ENCODE measurements around the gene SALL4. TPM values are rescaled to one million over a fixed set of nuclear protein-coding genes. Genes with fewer than 3 reads are reported as not detected.
"Not testable (repeated sequence)": the region's sequence is repeated elsewhere in the genome, so short reads cannot be mapped to it uniquely, and the experiment has no call there.

Gene SALL4
- total and polyA plus RNA-seq, 2 experiments from 2014 or later = 13.6 to 49.5 TPM

GRCh38 chr20:51767867-51768758, 34.2 kb downstream of the SALL4 start, which contains the start of gene ATP9A:
Gene ATP9A (minus strand): TSS chr20:51768390. CDS start chr20:51768369, 21 bp downstream.
- Histone ChIP-seq H3K9me3 (ENCODE audit: low read depth) (no peaks in the 10 kb centered on the region), H3K4me1 (ENCODE audit: low read depth) (no peaks in the 10 kb centered on the region), H3K36me3 (no peaks in the 10 kb centered on the region), H3K4me3 (peak within 1 kb of the TSS; percentile 99), H3K27ac (no peak within 1 kb of the TSS), H3K27me3 (no peaks in the 10 kb centered on the region)
- peak; percentile 43 to 67 for DNase-seq (ENCODE audit: low read depth in 1 of 2, low spot score in 1 of 2)
- TF ChIP-seq, protein P1, sequence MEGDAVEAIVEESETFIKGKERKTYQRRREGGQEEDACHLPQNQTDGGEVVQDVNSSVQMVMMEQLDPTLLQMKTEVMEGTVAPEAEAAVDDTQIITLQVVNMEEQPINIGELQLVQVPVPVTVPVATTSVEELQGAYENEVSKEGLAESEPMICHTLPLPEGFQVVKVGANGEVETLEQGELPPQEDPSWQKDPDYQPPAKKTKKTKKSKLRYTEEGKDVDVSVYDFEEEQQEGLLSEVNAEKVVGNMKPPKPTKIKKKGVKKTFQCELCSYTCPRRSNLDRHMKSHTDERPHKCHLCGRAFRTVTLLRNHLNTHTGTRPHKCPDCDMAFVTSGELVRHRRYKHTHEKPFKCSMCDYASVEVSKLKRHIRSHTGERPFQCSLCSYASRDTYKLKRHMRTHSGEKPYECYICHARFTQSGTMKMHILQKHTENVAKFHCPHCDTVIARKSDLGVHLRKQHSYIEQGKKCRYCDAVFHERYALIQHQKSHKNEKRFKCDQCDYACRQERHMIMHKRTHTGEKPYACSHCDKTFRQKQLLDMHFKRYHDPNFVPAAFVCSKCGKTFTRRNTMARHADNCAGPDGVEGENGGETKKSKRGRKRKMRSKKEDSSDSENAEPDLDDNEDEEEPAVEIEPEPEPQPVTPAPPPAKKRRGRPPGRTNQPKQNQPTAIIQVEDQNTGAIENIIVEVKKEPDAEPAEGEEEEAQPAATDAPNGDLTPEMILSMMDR (IDR thresholded peaks at IDR 0.05; ENCODE audit: low read depth, low read length) = no peak

DNA sequence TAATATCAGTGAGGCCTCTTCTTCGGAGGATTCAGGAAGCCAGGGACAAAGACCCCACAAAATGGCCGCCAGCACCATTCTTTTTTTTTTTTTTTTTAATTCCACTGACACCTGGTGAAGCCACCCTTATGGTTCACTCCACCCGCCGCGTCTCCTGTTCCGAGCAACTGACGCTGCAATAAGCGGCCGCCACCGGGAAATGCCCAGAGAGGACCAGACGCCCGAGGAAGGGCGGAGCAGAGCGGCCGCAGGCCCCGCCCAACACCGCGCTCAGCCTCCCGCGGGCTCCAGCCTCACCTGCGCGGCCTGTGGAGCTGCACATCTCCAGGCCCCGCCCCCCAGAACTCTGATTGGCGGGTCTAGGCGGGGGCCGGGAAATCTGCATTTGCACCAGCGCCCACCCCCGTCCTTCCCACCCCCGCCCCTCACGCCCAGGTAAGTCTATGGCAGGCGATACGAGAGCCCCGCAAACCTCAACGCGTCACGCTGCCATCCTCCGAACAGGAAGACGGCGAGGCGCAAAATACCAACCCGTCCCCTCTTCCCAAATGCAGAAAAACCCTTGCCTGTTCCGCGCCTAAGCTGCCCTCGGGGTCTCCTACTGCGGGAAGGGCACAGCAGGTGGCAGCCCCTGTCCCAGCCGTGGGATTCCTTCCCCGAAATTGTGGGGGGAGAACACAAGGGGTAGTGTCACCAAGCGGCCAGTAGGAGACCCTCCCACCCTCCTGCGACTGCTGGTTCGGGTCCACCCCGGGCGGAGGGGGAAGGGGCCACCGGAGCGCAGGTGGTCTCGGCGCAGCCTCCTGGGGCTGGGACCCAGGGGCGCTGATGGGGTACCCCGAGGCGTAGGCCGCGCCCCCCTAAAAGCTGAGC, 35.1 kb downstream of the SALL4 start:
- Histone ChIP-seq H3K9me3 (ENCODE audit: low read depth) (no peaks in the 10 kb centered on the region), H3K4me1 (ENCODE audit: low read depth) (no peaks in the 10 kb centered on the region), H3K27ac (no peak overlapping the region), H3K36me3 (no peaks in the 10 kb centered on the region), H3K27me3 (no peaks in the 10 kb centered on the region), H3K4me3 (peak overlapping the region; percentile 99)
- TF ChIP-seq, protein P1 (IDR thresholded peaks at IDR 0.05; ENCODE audit: low read depth, low read length) = peak; percentile 36
- peak; percentile 35 to 77 for DNase-seq (ENCODE audit: low read depth in 1 of 2, low spot score in 1 of 2)

GRCh38 chr20:51765381-51765780, 36.9 kb downstream of the SALL4 start:
- not testable (repeated sequence) for H3K27me3 ChIP-seq; H3K9me3 ChIP-seq (ENCODE audit: low read depth); H3K36me3 ChIP-seq; H3K4me3 ChIP-seq; DNase-seq (ENCODE audit: low read depth in 1 of 2, low spot score in 1 of 2); H3K4me1 ChIP-seq (ENCODE audit: low read depth); H3K27ac ChIP-seq

DNA sequence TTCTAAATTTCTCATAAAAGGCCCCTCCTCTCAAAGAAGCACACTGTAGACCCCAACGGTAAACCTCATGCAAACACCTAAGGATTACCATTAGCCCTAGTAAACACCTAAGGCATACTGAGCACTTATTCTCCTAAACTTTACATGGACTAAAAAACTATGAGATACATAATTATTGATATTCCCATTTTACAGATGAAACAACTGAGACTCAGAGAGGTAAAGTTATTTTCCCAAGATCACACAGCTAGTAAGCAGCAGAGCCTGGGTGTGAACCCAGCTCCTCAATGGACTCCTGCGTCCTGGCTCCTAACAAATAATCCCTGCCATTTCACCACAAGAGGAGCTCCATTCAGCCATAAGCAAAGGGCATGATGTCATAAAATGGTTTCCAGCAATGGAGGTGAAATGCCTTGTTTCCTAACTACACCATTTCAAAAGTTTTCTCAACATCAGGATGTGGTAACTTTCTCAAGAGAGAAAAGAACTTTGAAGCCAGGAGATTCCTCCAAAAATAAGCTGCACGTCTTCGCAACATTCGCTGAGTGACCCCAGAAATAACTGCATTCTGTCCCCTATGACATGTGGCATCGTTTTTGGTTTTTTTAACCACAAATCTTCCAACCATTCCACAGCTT, 38.2 kb downstream of the SALL4 start:
- TF ChIP-seq, protein P1 (IDR thresholded peaks at IDR 0.05; ENCODE audit: low read depth, low read length) = no peak
- H3K27me3 ChIP-seq = no peaks in the 10 kb centered on the region
- no peaks in the 10 kb centered on the region for H3K36me3 ChIP-seq
- H3K4me1 ChIP-seq (ENCODE audit: low read depth) = no peaks in the 10 kb centered on the region
- no peak overlapping the region for H3K27ac ChIP-seq
- peak in 1 of 2 donors; percentile 44 for DNase-seq (ENCODE audit: low read depth in 1 of 2, low spot score in 1 of 2)
- no peaks in the 10 kb centered on the region for H3K9me3 ChIP-seq (ENCODE audit: low read depth)
- no peak overlapping the region for H3K4me3 ChIP-seq

GRCh38 chr20:51760905-51761546, 41.3 kb downstream of the SALL4 start:
- H3K4me3 ChIP-seq = no peak overlapping the region
- H3K9me3 ChIP-seq (ENCODE audit: low read depth) = no peaks in the 10 kb centered on the region
- TF ChIP-seq, protein P1 (IDR thresholded peaks at IDR 0.05; ENCODE audit: low read depth, low read length) = no peak
- H3K36me3 ChIP-seq = no peaks in the 10 kb centered on the region
- no peaks in the 10 kb centered on the region for H3K27me3 ChIP-seq
- no peak overlapping the region for H3K27ac ChIP-seq
- H3K4me1 ChIP-seq (ENCODE audit: low read depth) = no peaks in the 10 kb centered on the region
- DNase-seq (ENCODE audit: low read depth in 1 of 2, low spot score in 1 of 2) = peak in 1 of 2 donors; percentile 21

Data from cardiac muscle cell (in vitro differentiated cells and primary cell).